A673 (cell line): Measurements from ENCODE around the gene VPS50. TPM values are rescaled to one million over a fixed set of nuclear protein-coding genes. Genes with fewer than 3 reads are reported as not detected.

Experiments used
- BruUV-seq: library from RNA; stranded (reverse); fragments of 400-500 nt; replicated peaks from 2 replicates; lab custom pipeline; 2021; lab: Mats Ljungman, UMichigan
- CTCF ChIA-PET: fragments of 300-600 bp; sonication (Branson Sonifier 250); formaldehyde crosslinking; loops from one replicate; lab custom pipeline; 2022; ENCODE audit warnings: antibody characterized with exemption; lab: Charles Lee
- POLR2A ChIA-PET: fragments of 300-600 bp; sonication (Branson Sonifier 250); formaldehyde crosslinking; loops from one replicate; lab custom pipeline; 2022; ENCODE audit warnings: antibody characterized with exemption; ENCODE audit not compliant: low non-redundant PET; lab: Charles Lee
- DNase-seq: peaks from one replicate; pipeline ENCODE4 v3.0.0-alpha.2; 2015; ENCODE audit warnings: low spot score
- H3K27ac ChIP-seq: fragments of 200-600 bp; sonication (generic); 2 replicates; pipeline ENCODE4 v1.5.1; 2016; ENCODE audit warnings: mixed run types, low read depth, mild to moderate bottlenecking, mixed read lengths, antibody characterized with exemption, low read length; ENCODE audit not compliant: poor library complexity, severe bottlenecking
- H3K27me3 ChIP-seq: fragments of 200-600 bp; sonication (generic); replicated peaks from 2 replicates; pipeline ENCODE4 v1.6.1; 2017; ENCODE audit warnings: mixed run types, low read depth, mild to moderate bottlenecking, mixed read lengths, antibody characterized with exemption, low read length; ENCODE audit not compliant: insufficient read depth, poor library complexity
- H3K36me3 ChIP-seq: fragments of 200-600 bp; sonication (generic); 2 replicates; pipeline ENCODE4 v1.6.1; 2016; ENCODE audit warnings: mixed run types, mild to moderate bottlenecking, mixed read lengths, antibody characterized with exemption, low read length; ENCODE audit not compliant: insufficient read depth, poor library complexity, severe bottlenecking
- H3K4me1 ChIP-seq: fragments of 200-600 bp; sonication (generic); 2 replicates; pipeline ENCODE4 v1.6.1; 2017; ENCODE audit warnings: mixed run types, mild to moderate bottlenecking, mixed read lengths, antibody characterized with exemption, low read length; ENCODE audit not compliant: insufficient read depth, poor library complexity, severe bottlenecking
- H3K4me3 ChIP-seq: fragments of 200-600 bp; sonication (generic); 2 replicates; pipeline ENCODE4 v1.5.1; 2016; ENCODE audit warnings: low read depth, mixed run types, mild to moderate bottlenecking, mixed read lengths, low read length; ENCODE audit not compliant: poor library complexity, severe bottlenecking
- H3K9me3 ChIP-seq: fragments of 200-600 bp; sonication (generic); 2 replicates; pipeline ENCODE4 v1.6.1; 2016; ENCODE audit warnings: mixed run types, low read depth, mild to moderate bottlenecking, mixed read lengths, antibody characterized with exemption, low read length; ENCODE audit not compliant: poor library complexity, severe bottlenecking
- CTCF ChIP-seq: fragments of 300-800, 200-600 bp; sonication (generic); conservative IDR thresholded peaks from 2 replicates; pipeline ENCODE4 v1.5.1; 2017; ENCODE audit warnings: low read depth, mild to moderate bottlenecking, antibody characterized with exemption, low read length, moderate library complexity, mixed read lengths
- EZH2 ChIP-seq: fragments of 200-600 bp; sonication (generic); IDR thresholded peaks from 2 replicates; pipeline ENCODE4 v1.6.1; 2017; ENCODE audit warnings: borderline replicate concordance, low read depth, mild to moderate bottlenecking, mixed read lengths, antibody characterized with exemption, low read length; ENCODE audit not compliant: poor library complexity, severe bottlenecking
- intact Hi-C: fragments of 100-400 bp; cut with micrococcal nuclease; formaldehyde crosslinking; loops from one replicate; pipeline ENCODE4 v1.10.0; 2022; ENCODE audit not compliant: unreplicated experiment
- total RNA-seq: library from RNA; stranded (reverse); gene quantifications from 2 replicates; pipeline ENCODE4 v1.2.3, GENCODE V29; 2021

Gene VPS50
- total RNA-seq, 1 experiment from 2014 or later: 19.0 TPM

GRCh38 chr7:93327006-93327633, 95.0 kb downstream of the VPS50 start:
- H3K9me3 ChIP-seq: no peaks in the 10 kb centered on the region
- no TSS peak for BruUV-seq
- peak; percentile 4 for DNase-seq
- H3K27ac ChIP-seq: no peak overlapping the region
- ChIA-PET POLR2A (no interaction called here), CTCF (no interaction called here)
- H3K27me3 ChIP-seq: no peaks in the 10 kb centered on the region
- H3K4me3 ChIP-seq: no peak overlapping the region
- intact Hi-C loops: no loop called here
- H3K4me1 ChIP-seq: no peaks in the 10 kb centered on the region
- H3K36me3 ChIP-seq: no peaks in the 10 kb centered on the region
- TF ChIP-seq CTCF (no peak), EZH2 (no peak)

- Histone ChIP-seq H3K4me1 (no peaks in the 10 kb centered on the region), H3K27me3 (no peaks in the 10 kb centered on the region), H3K9me3 (no peaks in the 10 kb centered on the region), H3K36me3 (no peaks in the 10 kb centered on the region), H3K27ac (no peak overlapping the region), H3K4me3 (no peak overlapping the region)
- intact Hi-C loops: no loop called here
- DNase-seq: no peak
- no peak for TF ChIP-seq EZH2
- TF ChIP-seq CTCF: no peak
- CTCF ChIA-PET: no interaction called here
- POLR2A ChIA-PET: no interaction called here
- no TSS peak for BruUV-seq
Measured at GRCh38 chr7:93331706-93332105, 99.5 kb downstream of the VPS50 start.

DNA sequence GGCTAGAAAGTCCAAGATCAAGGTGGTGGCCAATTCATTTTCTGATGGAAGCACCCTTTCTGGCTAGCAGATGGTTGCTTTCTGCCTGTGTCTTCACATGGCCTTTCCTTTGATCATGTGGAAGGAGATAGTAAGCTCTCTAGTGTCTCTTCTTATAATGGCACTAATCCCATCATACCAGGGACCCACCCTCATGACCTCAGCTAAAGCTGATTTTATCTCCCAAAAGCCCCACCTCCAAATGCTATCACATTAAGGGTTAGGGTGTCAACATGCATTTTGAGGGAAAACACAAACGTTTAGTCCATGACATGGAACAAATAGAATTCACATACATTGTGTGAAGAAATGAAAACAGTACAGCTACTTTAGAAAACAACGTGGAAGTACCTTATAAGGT, 100.0 kb downstream of the VPS50 start:
- intact Hi-C loops: no loop called here
- TF ChIP-seq EZH2 (no peak), CTCF (no peak)
- Histone ChIP-seq H3K9me3 (no peaks in the 10 kb centered on the region), H3K27ac (no peak overlapping the region), H3K4me1 (no peaks in the 10 kb centered on the region), H3K4me3 (no peak overlapping the region), H3K27me3 (no peaks in the 10 kb centered on the region), H3K36me3 (no peaks in the 10 kb centered on the region)
- CTCF ChIA-PET: no interaction called here
- POLR2A ChIA-PET: no interaction called here
- BruUV-seq: no TSS peak
- no peak for DNase-seq
